ENCODE measurements around the gene HES5. TPM values are rescaled to one million over a fixed set of nuclear protein-coding genes. Genes with fewer than 3 reads are reported as not detected.

Gene HES5
- total and polyA plus RNA-seq, 10 of the 15 experiments (the other 5 are each of a cell fraction or from before 2014, with no cell fraction given): 0.12 to 0.15 TPM; not detected in 8

DNA sequence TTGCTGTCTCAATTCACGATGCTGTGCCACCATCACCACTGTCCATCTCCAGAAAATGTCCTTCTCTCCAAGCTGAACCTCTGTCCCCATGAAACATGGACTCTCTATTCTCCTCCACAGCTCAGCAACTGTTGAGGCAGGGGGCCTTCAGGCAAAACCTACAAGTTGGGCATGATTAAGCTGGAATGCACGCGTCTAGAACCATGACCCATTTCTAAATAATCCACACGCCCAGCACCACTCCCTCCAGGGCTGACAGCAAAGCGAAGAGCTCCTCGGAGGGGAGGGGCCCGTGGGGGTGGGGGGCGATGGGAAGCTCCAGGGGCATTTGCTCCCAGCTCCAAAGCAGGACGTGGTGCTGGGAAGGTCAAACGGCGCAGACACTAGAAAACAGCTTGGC, 3.3 kb upstream of the HES5 start:
- Histone ChIP-seq H3K4me3 (no peak overlapping the region), H3K9me3 (replicated peaks; ENCODE audit: control insufficient read depth, insufficient read depth, low read length) (no peaks in the 10 kb centered on the region), H3K27me3 (replicated peaks in 1 of 2; ENCODE audit: control insufficient read depth in 2 of 2, insufficient read depth in 2 of 2, low read length in 1 of 2) (peaks cover 6 to 19% of the 10 kb centered on the region in 2 experiments), H3K4me1 (ENCODE audit: control insufficient read depth, insufficient read depth, low read length) (peaks cover 6% of the 10 kb centered on the region; the same call in 1 of the 2 replicates), H3K4me2 (ENCODE audit: control insufficient read depth, insufficient read depth) (no peak overlapping the region), H3K36me3 (ENCODE audit: control insufficient read depth in 2 of 2, insufficient read depth in 2 of 2, low read length in 1 of 2) (no peaks in the 10 kb centered on the region), H4K20me1 (ENCODE audit: control insufficient read depth, insufficient read depth) (no peaks in the 10 kb centered on the region), H3K9ac (ENCODE audit: control insufficient read depth, insufficient read depth, low read length) (no peak overlapping the region), H3K27ac (ENCODE audit: control insufficient read depth, insufficient read depth) (no peak overlapping the region), H3K79me2 (ENCODE audit: control insufficient read depth, insufficient read depth, low read length) (no peaks in the 10 kb centered on the region), H2AFZ (ENCODE audit: control insufficient read depth, low read depth, low read length) (no peak overlapping the region)
- intact Hi-C loops (cut with micrococcal nuclease; ENCODE audit: unreplicated experiment) (no loop called here), in situ Hi-C loops (cut with MboI) (no loop called here)
- ChIA-PET RAD21 (ENCODE audit: unreplicated experiment) (interaction anchor here (0.9 kb wide), 1 partner anchor 13 kb away, joined by 3 read pairs; no protein-coding TSS in a partner anchor), CTCF (no interaction called here), SMC1A (ENCODE audit: uncharacterized antibody, unreplicated experiment) (no interaction called here), POLR2A (no interaction called here)
- no peak for ATAC-seq
- DNase-seq (ENCODE audit: low read depth, low spot score): no peak
- no TSS peak for BruUV-seq (replicated peaks)
- FAIRE-seq: no peak
- 30% methylated on average over 11 of the region's 11 CpGs for WGBS (ENCODE audit: insufficient coverage, insufficient replicate concordance, low lambda C conversion rate, missing lambda C conversion rate)
- TF ChIP-seq EZH2 (IDR thresholded peaks at IDR 0.05; ENCODE audit: borderline replicate concordance, control insufficient read depth, low read depth, low read length) (no peak), ATF7 (IDR thresholded peaks at IDR 0.05; ENCODE audit: low read depth) (no peak), TARDBP (IDR thresholded peaks at IDR 0.05; ENCODE audit: borderline replicate concordance) (no peak), NR2F1 (conservative IDR thresholded peaks at IDR 0.05) (no peak), IKZF2 (IDR thresholded peaks at IDR 0.05) (no peak), JUNB (IDR thresholded peaks at IDR 0.05) (no peak), RAD51 (IDR thresholded peaks at IDR 0.05) (no peak), POLR2AphosphoS2 (IDR thresholded peaks at IDR 0.05; ENCODE audit: low read depth, low read length) (no peak), ETV6 (conservative IDR thresholded peaks at IDR 0.05 in 1 of 2, IDR thresholded peaks at IDR 0.05 in 1 of 2; ENCODE audit: borderline replicate concordance in 1 of 2, low read depth in 1 of 2) (no peak), MYB (IDR thresholded peaks at IDR 0.05; ENCODE audit: borderline replicate concordance, low read depth, low read length) (no peak), ZSCAN29 (IDR thresholded peaks at IDR 0.05) (no peak), RBBP5 (conservative IDR thresholded peaks at IDR 0.05) (no peak)
- TF ChIP-seq, protein P1, sequence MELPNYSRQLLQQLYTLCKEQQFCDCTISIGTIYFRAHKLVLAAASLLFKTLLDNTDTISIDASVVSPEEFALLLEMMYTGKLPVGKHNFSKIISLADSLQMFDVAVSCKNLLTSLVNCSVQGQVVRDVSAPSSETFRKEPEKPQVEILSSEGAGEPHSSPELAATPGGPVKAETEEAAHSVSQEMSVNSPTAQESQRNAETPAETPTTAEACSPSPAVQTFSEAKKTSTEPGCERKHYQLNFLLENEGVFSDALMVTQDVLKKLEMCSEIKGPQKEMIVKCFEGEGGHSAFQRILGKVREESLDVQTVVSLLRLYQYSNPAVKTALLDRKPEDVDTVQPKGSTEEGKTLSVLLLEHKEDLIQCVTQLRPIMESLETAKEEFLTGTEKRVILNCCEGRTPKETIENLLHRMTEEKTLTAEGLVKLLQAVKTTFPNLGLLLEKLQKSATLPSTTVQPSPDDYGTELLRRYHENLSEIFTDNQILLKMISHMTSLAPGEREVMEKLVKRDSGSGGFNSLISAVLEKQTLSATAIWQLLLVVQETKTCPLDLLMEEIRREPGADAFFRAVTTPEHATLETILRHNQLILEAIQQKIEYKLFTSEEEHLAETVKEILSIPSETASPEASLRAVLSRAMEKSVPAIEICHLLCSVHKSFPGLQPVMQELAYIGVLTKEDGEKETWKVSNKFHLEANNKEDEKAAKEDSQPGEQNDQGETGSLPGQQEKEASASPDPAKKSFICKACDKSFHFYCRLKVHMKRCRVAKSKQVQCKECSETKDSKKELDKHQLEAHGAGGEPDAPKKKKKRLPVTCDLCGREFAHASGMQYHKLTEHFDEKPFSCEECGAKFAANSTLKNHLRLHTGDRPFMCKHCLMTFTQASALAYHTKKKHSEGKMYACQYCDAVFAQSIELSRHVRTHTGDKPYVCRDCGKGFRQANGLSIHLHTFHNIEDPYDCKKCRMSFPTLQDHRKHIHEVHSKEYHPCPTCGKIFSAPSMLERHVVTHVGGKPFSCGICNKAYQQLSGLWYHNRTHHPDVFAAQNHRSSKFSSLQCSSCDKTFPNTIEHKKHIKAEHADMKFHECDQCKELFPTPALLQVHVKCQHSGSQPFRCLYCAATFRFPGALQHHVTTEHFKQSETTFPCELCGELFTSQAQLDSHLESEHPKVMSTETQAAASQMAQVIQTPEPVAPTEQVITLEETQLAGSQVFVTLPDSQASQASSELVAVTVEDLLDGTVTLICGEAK (IDR thresholded peaks at IDR 0.05; ENCODE audit: borderline replicate concordance): no peak
- TF ChIP-seq, protein P2, sequence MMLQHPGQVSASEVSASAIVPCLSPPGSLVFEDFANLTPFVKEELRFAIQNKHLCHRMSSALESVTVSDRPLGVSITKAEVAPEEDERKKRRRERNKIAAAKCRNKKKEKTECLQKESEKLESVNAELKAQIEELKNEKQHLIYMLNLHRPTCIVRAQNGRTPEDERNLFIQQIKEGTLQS (IDR thresholded peaks at IDR 0.05; ENCODE audit: borderline replicate concordance, extremely low read depth, low read depth, low read length): no peak
- TF ChIP-seq, protein P3, sequence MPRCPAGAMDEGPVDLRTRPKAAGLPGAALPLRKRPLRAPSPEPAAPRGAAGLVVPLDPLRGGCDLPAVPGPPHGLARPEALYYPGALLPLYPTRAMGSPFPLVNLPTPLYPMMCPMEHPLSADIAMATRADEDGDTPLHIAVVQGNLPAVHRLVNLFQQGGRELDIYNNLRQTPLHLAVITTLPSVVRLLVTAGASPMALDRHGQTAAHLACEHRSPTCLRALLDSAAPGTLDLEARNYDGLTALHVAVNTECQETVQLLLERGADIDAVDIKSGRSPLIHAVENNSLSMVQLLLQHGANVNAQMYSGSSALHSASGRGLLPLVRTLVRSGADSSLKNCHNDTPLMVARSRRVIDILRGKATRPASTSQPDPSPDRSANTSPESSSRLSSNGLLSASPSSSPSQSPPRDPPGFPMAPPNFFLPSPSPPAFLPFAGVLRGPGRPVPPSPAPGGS (IDR thresholded peaks at IDR 0.05; ENCODE audit: borderline replicate concordance, insufficient read depth, low read depth, low read length, poor library complexity, severe bottlenecking): no peak
- TF ChIP-seq, protein P4, sequence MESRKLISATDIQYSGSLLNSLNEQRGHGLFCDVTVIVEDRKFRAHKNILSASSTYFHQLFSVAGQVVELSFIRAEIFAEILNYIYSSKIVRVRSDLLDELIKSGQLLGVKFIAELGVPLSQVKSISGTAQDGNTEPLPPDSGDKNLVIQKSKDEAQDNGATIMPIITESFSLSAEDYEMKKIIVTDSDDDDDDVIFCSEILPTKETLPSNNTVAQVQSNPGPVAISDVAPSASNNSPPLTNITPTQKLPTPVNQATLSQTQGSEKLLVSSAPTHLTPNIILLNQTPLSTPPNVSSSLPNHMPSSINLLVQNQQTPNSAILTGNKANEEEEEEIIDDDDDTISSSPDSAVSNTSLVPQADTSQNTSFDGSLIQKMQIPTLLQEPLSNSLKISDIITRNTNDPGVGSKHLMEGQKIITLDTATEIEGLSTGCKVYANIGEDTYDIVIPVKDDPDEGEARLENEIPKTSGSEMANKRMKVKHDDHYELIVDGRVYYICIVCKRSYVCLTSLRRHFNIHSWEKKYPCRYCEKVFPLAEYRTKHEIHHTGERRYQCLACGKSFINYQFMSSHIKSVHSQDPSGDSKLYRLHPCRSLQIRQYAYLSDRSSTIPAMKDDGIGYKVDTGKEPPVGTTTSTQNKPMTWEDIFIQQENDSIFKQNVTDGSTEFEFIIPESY (IDR thresholded peaks at IDR 0.05): no peak
